Activated CD4-positive, alpha-beta T cell treated with anti-CD3 and anti-CD28 coated beads, Interleukin-2, amount 10 ng/mL, durations not matched to agents 24 days and 14 days (primary cell): Measurements from ENCODE around the gene KRTAP10-1. TPM values are rescaled to one million over a fixed set of nuclear protein-coding genes. Genes with fewer than 3 reads are reported as not detected.
"Not testable (repeated sequence)": the region's sequence is repeated elsewhere in the genome, so short reads cannot be mapped to it uniquely, and the experiment has no call there.

Source experiments
- DNase-seq: peaks from one replicate; pipeline ENCODE4 v3.0.0; 2022
- H3K27ac Mint-ChIP-seq: one replicate; pipeline ENCODE4 v1.8.0; 2022; ENCODE audit warnings: mild to moderate bottlenecking, mixed read lengths
- H3K27me3 Mint-ChIP-seq: one replicate; pipeline ENCODE4 v1.8.0; 2022; ENCODE audit warnings: mixed read lengths
- H3K36me3 Mint-ChIP-seq: one replicate; pipeline ENCODE4 v1.8.0; 2022; ENCODE audit warnings: low read depth, mild to moderate bottlenecking, mixed read lengths
- H3K4me1 Mint-ChIP-seq: one replicate; pipeline ENCODE4 v1.8.0; 2021; ENCODE audit warnings: mixed read lengths
- H3K4me3 Mint-ChIP-seq: one replicate; pipeline ENCODE4 v1.8.0; 2022; ENCODE audit warnings: mild to moderate bottlenecking, moderate library complexity, mixed read lengths
- H3K9me3 Mint-ChIP-seq: one replicate; pipeline ENCODE4 v1.8.0; 2021; ENCODE audit warnings: mixed read lengths
- intact Hi-C: fragments of 100-400 bp; cut with micrococcal nuclease; formaldehyde crosslinking; loops from one replicate; pipeline ENCODE4 v1.15.1; 2023
- total RNA-seq: library from RNA; stranded (reverse); gene quantifications from 2 replicates; pipeline ENCODE4 v1.2.3, GENCODE V29; 2022

Gene KRTAP10-1
- total RNA-seq, 1 donor from 2014 or later, result not detected

DNA sequence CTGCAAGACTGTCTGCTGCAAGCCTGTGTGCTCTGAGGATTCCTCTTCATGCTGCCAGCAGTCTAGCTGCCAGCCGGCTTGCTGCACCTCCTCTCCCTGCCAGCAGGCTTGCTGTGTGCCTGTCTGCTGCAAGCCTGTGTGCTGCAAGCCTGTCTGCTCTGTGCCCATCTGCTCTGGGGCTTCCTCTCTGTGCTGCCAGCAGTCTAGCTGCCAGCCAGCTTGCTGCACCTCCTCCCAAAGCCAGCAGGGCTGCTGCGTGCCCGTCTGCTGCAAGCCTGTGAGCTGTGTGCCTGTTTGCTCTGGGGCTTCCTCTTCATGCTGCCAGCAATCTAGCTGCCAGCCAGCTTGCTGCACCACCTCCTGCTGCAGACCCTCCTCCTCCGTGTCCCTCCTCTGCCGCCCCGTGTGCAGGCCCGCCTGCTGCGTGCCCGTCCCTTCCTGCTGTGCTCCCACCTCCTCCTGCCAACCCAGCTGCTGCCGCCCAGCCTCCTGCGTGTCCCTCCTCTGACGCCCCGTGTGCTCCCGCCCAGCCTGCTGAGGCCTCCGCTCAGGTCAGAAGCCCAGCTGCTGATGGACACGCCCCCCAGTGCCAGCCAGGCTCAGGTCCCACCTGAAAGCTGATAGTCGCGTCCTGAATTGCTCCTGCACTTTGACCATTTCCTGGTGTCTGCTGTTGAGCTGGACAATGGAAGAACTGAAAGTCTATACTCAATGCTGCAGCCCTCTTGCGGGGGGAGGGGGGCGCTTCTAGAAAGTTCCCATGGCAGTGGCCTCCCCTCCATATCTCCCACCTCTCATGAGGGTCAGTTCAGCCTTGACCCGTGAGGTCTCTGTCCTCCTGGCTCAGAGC lies 34.7 kb upstream of the KRTAP10-1 start:
- DNase-seq, result no peak
- Mint-ChIP-seq H3K4me3 (no peak overlapping the region), H3K27ac (no peak overlapping the region), H3K4me1 (no peaks in the 10 kb centered on the region), H3K27me3 (peaks cover 3% of the 10 kb centered on the region), H3K9me3 (peaks cover 13% of the 10 kb centered on the region), H3K36me3 (peaks cover 6% of the 10 kb centered on the region)
- intact Hi-C loops, result no loop called here

DNA sequence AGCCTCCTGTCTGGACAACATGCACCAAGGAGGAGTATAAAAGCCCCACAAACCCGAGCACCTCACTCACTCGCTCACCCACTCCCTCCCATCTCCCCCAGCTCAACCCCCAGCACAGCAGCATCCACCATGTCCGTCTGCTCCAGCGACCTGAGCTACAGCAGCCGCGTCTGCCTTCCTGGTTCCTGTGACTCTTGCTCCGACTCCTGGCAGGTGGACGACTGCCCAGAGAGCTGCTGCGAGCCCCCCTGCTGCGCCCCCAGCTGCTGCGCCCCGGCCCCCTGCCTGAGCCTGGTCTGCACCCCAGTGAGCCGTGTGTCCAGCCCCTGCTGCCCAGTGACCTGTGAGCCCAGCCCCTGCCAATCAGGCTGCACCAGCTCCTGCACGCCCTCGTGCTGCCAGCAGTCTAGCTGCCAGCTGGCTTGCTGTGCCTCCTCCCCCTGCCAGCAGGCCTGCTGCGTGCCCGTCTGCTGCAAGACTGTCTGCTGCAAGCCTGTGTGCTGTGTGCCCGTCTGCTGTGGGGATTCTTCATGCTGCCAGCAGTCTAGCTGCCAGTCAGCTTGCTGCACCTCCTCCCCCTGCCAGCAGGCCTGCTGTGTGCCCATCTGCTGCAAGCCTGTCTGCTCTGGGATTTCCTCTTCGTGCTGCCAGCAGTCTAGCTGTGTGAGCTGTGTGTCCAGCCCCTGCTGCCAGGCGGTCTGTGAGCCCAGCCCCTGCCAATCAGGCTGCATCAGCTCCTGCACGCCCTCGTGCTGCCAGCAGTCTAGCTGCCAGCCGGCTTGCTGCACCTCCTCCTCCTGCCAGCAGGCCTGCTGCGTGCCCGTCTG lies 33.8 kb upstream of the KRTAP10-1 start, which contains the start of gene KRTAP10-4:
Gene KRTAP10-4 (plus strand): TSS at position 100 of the 827 bp plus-strand sequence. CDS start 30 bp downstream, at position 130.
- H3K4me1 Mint-ChIP-seq, H3K27me3 Mint-ChIP-seq, DNase-seq, H3K36me3 Mint-ChIP-seq, intact Hi-C loops, H3K27ac Mint-ChIP-seq, H3K4me3 Mint-ChIP-seq: not testable (repeated sequence)
- peaks cover 13% of the 10 kb centered on the region for H3K9me3 Mint-ChIP-seq

DNA sequence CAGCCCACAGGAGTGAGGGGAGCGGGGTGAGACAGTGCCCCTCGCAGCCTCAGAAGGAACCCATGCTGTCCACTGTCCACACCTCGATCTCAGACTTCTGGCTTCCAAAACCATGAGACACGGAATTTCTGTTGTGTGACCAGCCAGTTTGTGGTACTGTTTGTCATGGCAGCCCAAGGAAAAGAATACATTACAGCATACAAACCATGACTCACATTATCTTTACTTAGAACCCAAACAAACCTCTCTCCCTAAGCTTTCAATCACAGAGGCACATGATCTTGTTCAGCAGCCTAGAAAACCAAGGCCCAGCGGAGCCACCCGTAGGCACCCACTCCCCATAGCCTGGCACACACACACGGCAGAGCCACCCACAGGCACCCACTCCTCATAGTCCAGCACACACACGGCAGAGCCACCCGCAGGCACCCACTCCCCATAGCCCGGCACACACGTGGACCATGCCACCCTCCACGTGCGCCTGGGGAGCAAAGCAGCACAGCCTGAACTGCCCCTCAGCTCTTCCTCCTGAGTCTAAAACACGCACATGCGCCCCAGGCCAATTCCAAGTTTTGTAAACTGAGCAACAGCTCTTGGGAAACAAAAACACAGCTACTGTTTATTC lies 33.1 kb upstream of the KRTAP10-1 start:
- H3K27ac Mint-ChIP-seq, result no peak overlapping the region
- H3K4me3 Mint-ChIP-seq, result no peak overlapping the region
- peaks cover 3% of the 10 kb centered on the region for H3K27me3 Mint-ChIP-seq
- intact Hi-C loops, result no loop called here
- peaks cover 4% of the 10 kb centered on the region for H3K36me3 Mint-ChIP-seq
- no peaks in the 10 kb centered on the region for H3K4me1 Mint-ChIP-seq
- DNase-seq, result no peak
- H3K9me3 Mint-ChIP-seq, result peaks cover 13% of the 10 kb centered on the region

DNA sequence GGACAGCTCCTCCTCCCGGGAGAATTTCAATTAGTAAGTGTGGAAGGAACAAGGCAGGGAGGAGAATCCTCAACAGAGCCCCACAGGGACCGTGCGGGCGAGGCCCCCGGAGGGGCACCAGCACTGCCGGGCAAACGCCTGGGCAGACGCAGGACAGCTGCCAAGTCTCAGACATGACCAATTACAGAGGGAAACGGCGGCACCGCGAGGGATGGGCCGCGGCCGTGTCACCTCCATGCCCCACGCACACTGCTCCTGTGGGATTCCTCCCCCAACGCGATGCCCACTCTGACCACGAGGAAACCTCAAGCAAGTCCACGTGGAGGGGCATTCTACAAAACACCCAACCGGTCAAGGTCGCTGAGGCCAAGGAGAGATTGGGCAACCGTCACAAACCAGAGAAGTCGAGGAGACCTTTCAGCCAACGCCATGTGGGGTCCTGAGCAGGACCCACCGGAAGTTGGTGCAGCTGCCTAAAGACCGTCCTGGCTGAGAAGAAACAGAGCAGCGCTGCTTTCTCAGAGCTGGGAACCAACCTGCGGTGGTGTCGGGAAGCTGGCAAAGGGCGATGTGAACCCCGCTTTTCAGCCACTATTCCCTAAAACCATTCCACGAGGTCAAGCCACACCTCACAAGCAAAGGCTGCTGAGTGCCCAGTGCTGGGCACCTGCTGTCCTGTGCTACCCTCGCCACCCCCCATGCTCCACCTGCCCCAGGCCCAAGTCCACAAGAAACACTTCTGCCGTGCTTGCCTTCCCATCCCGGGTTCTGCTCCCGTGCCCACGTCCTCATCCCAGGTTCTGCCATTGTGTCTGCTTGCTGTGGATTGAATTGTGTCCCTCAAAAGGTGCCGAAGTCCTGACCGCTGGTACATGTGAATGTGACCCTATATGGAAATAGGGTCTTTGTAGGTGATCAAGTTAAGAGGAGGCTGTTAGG lies 32.1 kb upstream of the KRTAP10-1 start:
- intact Hi-C loops, result no loop called here
- H3K27me3 Mint-ChIP-seq, result peaks cover 3% of the 10 kb centered on the region
- H3K27ac Mint-ChIP-seq, result no peak overlapping the region
- no peak overlapping the region for H3K4me3 Mint-ChIP-seq
- no peaks in the 10 kb centered on the region for H3K36me3 Mint-ChIP-seq
- DNase-seq, result no peak
- H3K4me1 Mint-ChIP-seq, result no peaks in the 10 kb centered on the region
- peaks cover 5% of the 10 kb centered on the region for H3K9me3 Mint-ChIP-seq

DNA sequence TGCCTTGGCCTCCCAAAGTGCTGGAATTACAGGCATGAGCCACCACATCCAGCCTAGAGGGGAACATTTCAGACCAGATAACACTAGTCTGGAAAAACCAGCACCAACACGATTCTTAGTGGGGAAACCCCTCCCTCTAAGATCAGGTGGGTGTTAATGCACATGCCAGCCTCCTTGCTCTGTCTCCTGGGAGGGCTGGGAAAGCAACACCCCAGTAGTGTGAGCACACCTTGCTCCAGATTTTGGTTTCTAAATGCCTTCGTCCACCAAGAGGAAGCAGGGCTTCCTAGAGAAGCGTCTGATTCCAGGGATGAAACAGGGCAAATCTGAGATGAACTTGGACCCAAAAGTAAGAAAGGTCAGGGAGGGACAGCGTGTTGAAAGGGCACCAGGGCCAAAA lies 31.3 kb upstream of the KRTAP10-1 start:
- no peak for DNase-seq
- H3K36me3 Mint-ChIP-seq, result no peaks in the 10 kb centered on the region
- H3K27ac Mint-ChIP-seq, result no peak overlapping the region
- peaks cover 3% of the 10 kb centered on the region for H3K27me3 Mint-ChIP-seq
- intact Hi-C loops, result no loop called here
- H3K4me3 Mint-ChIP-seq, result no peak overlapping the region
- no peaks in the 10 kb centered on the region for H3K4me1 Mint-ChIP-seq
- peaks cover 5% of the 10 kb centered on the region for H3K9me3 Mint-ChIP-seq

DNA sequence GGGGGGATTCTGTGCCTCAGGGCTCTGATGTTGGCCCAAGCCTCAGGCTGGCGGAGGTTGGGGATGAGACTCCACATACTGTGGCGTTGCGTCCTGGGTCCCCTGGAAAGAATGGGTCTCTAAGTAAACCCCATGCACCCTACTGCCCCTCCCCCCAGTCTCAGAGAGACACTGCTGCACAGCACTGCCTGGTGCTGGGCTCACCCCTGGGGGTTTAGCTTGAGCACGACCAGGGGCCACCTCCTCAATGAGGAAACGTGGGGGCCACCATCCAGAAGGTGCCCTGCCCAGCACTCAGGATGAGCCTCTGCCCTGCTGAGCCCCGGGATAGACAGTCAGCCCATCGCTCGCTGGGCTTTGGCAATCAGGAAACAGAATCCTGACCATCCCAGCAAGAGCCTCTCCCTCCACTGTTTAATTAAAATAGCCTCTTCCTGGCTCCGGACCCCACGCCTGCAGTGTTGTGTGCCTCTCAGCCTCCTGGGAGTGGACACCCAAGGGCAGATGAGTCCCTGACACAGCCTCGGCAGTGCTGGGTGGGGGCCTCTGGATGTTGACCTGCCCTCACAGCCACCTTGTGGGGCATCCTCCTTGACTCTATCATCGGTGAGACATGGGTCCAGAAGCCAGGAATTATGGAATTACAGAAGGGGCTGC lies 30.0 kb upstream of the KRTAP10-1 start:
- H3K4me1 Mint-ChIP-seq, result peaks cover 6% of the 10 kb centered on the region
- intact Hi-C loops, result no loop called here
- no peaks in the 10 kb centered on the region for H3K9me3 Mint-ChIP-seq
- no peaks in the 10 kb centered on the region for H3K36me3 Mint-ChIP-seq
- H3K27me3 Mint-ChIP-seq, result peaks cover 3% of the 10 kb centered on the region
- H3K27ac Mint-ChIP-seq, result no peak overlapping the region
- DNase-seq, result no peak
- no peak overlapping the region for H3K4me3 Mint-ChIP-seq

DNA sequence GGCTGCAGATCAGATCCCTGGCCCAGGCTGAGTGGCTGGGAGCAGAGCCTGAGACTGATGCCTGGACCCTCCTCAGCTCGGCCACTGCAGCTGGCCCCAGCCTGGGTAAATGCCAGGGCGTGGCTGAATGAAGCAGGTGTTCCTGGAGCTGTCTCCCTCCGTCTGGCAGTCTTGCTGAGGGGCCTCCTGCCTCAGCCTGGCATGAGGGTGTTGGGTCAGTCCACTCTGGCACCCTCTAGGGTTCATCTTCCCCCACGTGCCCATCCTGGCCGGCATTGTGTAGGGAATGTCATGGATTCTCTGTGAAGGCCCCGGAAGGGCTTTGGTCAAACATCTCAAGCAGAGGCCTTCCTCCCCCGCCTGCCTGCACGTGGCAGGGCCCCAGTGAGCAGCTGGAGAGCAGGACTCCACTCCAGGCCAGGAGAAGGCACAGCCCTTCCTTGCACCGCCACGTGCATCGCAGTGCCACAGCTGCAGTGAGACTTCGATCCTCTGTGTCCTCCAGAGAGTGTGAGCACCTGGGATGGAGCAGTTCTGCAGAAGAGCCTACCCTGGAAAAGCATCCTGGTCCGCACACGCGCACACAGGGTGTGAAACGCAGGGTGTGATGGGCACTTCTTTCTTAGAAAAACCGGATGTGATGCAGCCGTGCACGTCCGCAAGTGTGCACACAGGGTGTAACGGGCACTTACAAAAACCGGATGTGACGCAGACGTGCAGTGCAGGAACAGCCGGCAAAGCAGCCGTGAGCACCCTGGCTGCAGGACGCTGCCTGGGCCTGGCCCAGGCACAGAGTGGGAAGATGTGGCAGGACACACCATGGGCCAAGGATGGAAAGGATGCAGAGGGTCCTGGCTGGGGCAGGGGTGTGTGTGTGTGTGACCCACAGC lies 28.9 kb upstream of the KRTAP10-1 start:
- Mint-ChIP-seq H3K9me3 (no peaks in the 10 kb centered on the region), H3K27me3 (no peaks in the 10 kb centered on the region), H3K36me3 (no peaks in the 10 kb centered on the region), H3K27ac (no peak overlapping the region), H3K4me3 (no peak overlapping the region), H3K4me1 (peaks cover 12% of the 10 kb centered on the region)
- DNase-seq, result no peak
- intact Hi-C loops, result no loop called here

DNA sequence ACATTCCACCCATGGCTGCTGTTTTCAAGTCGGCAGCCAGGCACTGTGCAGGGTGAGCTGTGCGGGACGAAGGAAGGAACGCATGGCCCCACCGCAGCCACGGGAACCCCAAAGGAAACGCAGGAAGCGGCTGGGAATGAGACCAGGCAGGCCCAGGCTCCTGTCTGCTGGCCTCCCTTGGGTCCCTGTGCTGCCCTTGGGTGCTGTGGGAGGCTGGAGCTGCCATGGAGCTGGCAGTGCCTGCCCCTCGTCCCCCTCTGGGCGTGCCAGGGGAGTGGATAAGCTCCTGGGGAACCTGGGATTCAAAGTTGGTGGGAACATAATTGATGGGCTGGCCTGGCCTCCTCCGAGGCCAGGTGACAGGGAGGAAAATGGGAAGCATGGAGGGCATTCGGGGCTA lies 28.3 kb upstream of the KRTAP10-1 start:
- H3K4me1 Mint-ChIP-seq, result peaks cover 12% of the 10 kb centered on the region
- no peaks in the 10 kb centered on the region for H3K27me3 Mint-ChIP-seq
- H3K27ac Mint-ChIP-seq, result no peak overlapping the region
- intact Hi-C loops, result no loop called here
- no peak for DNase-seq
- no peak overlapping the region for H3K4me3 Mint-ChIP-seq
- no peaks in the 10 kb centered on the region for H3K36me3 Mint-ChIP-seq
- no peaks in the 10 kb centered on the region for H3K9me3 Mint-ChIP-seq

DNA sequence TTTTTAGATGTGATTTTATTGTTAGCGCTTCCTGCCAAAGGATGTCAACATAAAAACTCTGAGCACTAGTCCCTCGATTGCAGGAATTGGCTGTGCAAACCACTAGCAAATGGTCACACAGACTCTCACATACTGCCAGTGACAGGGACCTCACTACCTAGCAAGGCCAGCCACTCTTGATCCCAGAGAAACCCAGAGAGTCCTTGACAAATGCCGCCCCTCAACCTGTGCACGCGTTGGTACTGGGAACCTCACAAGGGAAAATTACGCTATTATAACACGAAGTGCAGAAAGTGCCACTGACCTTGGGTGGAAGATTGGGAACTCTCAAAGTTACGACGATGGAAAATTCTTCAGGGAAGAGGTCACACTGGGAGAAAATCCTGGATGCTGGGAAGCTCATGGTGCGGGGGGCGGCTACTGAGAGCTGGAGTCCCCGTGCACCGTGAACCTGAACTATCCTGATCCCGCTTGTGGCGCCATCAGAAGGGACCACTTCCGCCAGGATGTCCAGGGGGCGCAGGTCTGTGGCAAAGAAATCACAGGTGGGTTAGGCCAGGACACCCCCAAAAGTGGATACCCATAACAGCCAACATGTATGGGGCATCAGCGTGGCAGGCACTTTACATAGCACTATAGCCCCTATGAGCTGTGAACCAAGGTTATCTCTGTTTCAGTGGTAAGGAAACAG lies 27.6 kb upstream of the KRTAP10-1 start:
- DNase-seq, result no peak
- Mint-ChIP-seq H3K4me1 (peaks cover 12% of the 10 kb centered on the region), H3K4me3 (no peak overlapping the region), H3K9me3 (no peaks in the 10 kb centered on the region), H3K27me3 (no peaks in the 10 kb centered on the region), H3K27ac (no peak overlapping the region), H3K36me3 (no peaks in the 10 kb centered on the region)
- intact Hi-C loops, result no loop called here

DNA sequence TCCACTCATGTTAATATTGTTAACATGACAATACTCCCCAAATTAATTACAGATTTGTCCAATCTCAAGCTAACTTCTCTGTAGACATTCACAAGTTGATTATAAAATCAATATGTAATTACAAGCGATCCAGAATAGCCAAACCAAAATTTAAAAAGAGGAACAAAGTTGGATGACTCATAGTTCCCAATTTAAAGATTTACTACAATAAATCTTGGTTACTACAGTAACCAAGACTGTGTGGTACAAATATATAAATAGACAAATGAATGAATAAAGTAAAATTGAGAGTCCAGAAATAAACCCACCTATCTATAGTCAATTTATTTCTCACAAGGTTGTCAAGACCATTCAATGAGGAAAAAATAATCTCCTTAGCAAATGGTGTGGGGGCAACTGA lies 26.4 kb upstream of the KRTAP10-1 start:
- no peak for DNase-seq
- intact Hi-C loops, result no loop called here
- no peak overlapping the region for H3K27ac Mint-ChIP-seq
- H3K27me3 Mint-ChIP-seq, result peaks cover 5% of the 10 kb centered on the region
- no peak overlapping the region for H3K4me3 Mint-ChIP-seq
- peaks cover 12% of the 10 kb centered on the region for H3K4me1 Mint-ChIP-seq
- H3K9me3 Mint-ChIP-seq, result peaks cover 9% of the 10 kb centered on the region
- no peaks in the 10 kb centered on the region for H3K36me3 Mint-ChIP-seq

DNA sequence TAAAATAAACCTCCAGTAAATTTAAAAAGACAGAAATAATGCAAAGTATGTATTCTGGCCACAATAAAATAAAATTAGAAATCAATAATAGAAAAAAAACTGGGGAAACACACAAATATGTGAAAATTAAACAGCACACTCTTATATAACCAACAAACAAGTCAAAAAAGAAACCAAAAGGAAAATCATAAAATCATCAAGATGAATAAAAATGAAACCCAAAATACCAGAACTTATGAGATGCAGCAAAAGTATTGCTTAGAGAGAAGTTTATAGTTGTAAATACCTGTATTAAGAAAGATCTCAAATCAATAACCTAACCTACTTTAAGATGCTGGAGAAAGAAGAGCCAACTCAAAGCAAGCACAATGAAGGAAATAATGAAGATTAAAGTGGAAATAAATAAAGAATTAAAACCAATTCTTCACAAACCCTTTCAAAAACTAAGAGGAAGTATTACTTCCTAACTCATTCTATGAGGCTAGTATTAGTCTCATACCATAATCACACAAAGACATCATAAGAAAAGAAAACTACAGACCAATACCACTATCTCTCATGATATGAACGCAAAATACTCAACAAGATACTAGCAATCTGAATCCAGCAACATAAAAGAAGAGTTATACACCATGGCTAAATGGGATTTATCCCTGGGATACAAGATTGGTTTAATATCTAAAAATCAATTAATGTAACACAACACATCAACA lies 25.0 kb upstream of the KRTAP10-1 start:
- Mint-ChIP-seq H3K9me3 (peaks cover 17% of the 10 kb centered on the region), H3K27me3 (peaks cover 12% of the 10 kb centered on the region), H3K4me3 (peak overlapping the region; percentile 2), H3K4me1 (peaks cover 12% of the 10 kb centered on the region), H3K36me3 (no peaks in the 10 kb centered on the region), H3K27ac (peak overlapping the region; percentile 30)
- intact Hi-C loops, result no loop called here
- no peak for DNase-seq
